Activated CD4-positive, alpha-beta memory T cell treated with anti-CD3 and anti-CD28 coated beads for 36 hours (primary cell): ENCODE data around the gene SLC6A7. TPM values are rescaled to one million over a fixed set of nuclear protein-coding genes. Genes with fewer than 3 reads are reported as not detected.

Experiments
- CTCF ChIA-PET: fragments of 350-600 bp; sonication (Branson Sonifier 250); formaldehyde crosslinking; loops from one replicate; lab custom pipeline; 2021; ENCODE audit warnings: antibody characterized with exemption, inconsistent platforms; lab: Charles Lee
- POLR2A ChIA-PET: fragments of 350-600 bp; sonication (Branson Sonifier 250); formaldehyde crosslinking; loops from one replicate; lab custom pipeline; 2021; ENCODE audit warnings: antibody characterized with exemption; lab: Charles Lee
- DNase-seq: peaks from one replicate; pipeline ENCODE4 v3.0.0-alpha.2; 2020
- H3K27ac Mint-ChIP-seq: one replicate; pipeline ENCODE4 v1.8.0; 2021; ENCODE audit warnings: mixed read lengths
- H3K27me3 Mint-ChIP-seq: one replicate; pipeline ENCODE4 v1.8.0; 2021; ENCODE audit warnings: mixed read lengths
- H3K36me3 Mint-ChIP-seq: one replicate; pipeline ENCODE4 v1.8.0; 2021; ENCODE audit warnings: mixed read lengths
- H3K4me1 Mint-ChIP-seq: one replicate; pipeline ENCODE4 v1.8.0; 2021; ENCODE audit warnings: low read depth, mixed read lengths
- H3K4me3 Mint-ChIP-seq: one replicate; pipeline ENCODE4 v1.8.0; 2021; ENCODE audit warnings: mild to moderate bottlenecking, mixed read lengths
- H3K9me3 Mint-ChIP-seq: one replicate; pipeline ENCODE4 v1.8.0; 2021; ENCODE audit warnings: mixed read lengths
- intact Hi-C: fragments of 100-400 bp; cut with micrococcal nuclease; formaldehyde crosslinking; loops from one replicate; pipeline ENCODE4 v1.15.1; 2023
- total RNA-seq, 2 experiments: library from RNA; stranded (reverse); gene quantifications; one replicate each; pipeline ENCODE4 v1.2.3, GENCODE V29; 2021

SLC6A7 gene
- total RNA-seq, 2 experiments from 2014 or later = not detected

- no peaks in the 10 kb centered on the region for H3K27me3 Mint-ChIP-seq
- no peaks in the 10 kb centered on the region for H3K4me1 Mint-ChIP-seq
- intact Hi-C loops = no loop called here
- ChIA-PET POLR2A (no interaction called here), CTCF (no interaction called here)
- H3K27ac Mint-ChIP-seq = no peak overlapping the region
- no peak for DNase-seq
- no peaks in the 10 kb centered on the region for H3K9me3 Mint-ChIP-seq
- no peak overlapping the region for H3K4me3 Mint-ChIP-seq
- no peaks in the 10 kb centered on the region for H3K36me3 Mint-ChIP-seq
These were observed 41.5 kb upstream of the SLC6A7 start for GRCh38 chr5:150148117-150148927.

GRCh38 chr5:150149618-150150017, 40.2 kb upstream of the SLC6A7 start:
- no peak for DNase-seq
- Mint-ChIP-seq H3K9me3 (no peaks in the 10 kb centered on the region), H3K27me3 (peaks cover 6% of the 10 kb centered on the region), H3K27ac (no peak overlapping the region), H3K4me3 (no peak overlapping the region), H3K36me3 (no peaks in the 10 kb centered on the region), H3K4me1 (no peaks in the 10 kb centered on the region)
- intact Hi-C loops = no loop called here
- ChIA-PET POLR2A (no interaction called here), CTCF (interaction anchor here (1.3 kb wide), 1 partner anchor 25 kb away, joined by 3 read pairs; no protein-coding TSS in a partner anchor)

GRCh38 chr5:150152636-150153462, 37.0 kb upstream of the SLC6A7 start:
- H3K27me3 Mint-ChIP-seq = peaks cover 24% of the 10 kb centered on the region
- intact Hi-C loops = no loop called here

GRCh38 chr5:150153483-150153882, 36.4 kb upstream of the SLC6A7 start:
- Mint-ChIP-seq H3K9me3 (no peaks in the 10 kb centered on the region), H3K36me3 (no peaks in the 10 kb centered on the region), H3K27ac (no peak overlapping the region), H3K4me3 (no peak overlapping the region), H3K27me3 (peaks cover 24% of the 10 kb centered on the region), H3K4me1 (peaks cover 7% of the 10 kb centered on the region)
- POLR2A ChIA-PET = no interaction called here
- intact Hi-C loops = no loop called here
- DNase-seq = no peak
- CTCF ChIA-PET = no interaction called here

More at GRCh38 chr5:150152636-150153462, 37.0 kb upstream of the SLC6A7 start:
- Mint-ChIP-seq H3K4me3 (no peak overlapping the region), H3K36me3 (no peaks in the 10 kb centered on the region), H3K27ac (no peak overlapping the region), H3K9me3 (no peaks in the 10 kb centered on the region), H3K4me1 (peaks cover 7% of the 10 kb centered on the region)
- ChIA-PET POLR2A (no interaction called here), CTCF (no interaction called here)
- DNase-seq = no peak

GRCh38 chr5:150153957-150154617, 35.8 kb upstream of the SLC6A7 start:
- ChIA-PET POLR2A (no interaction called here), CTCF (no interaction called here)
- no peak for DNase-seq
- Mint-ChIP-seq H3K27ac (no peak overlapping the region), H3K4me3 (no peak overlapping the region), H3K9me3 (no peaks in the 10 kb centered on the region), H3K4me1 (peaks cover 7% of the 10 kb centered on the region), H3K27me3 (peaks cover 24% of the 10 kb centered on the region), H3K36me3 (no peaks in the 10 kb centered on the region)
- intact Hi-C loops = no loop called here

- ChIA-PET CTCF (interaction anchor here (1.2 kb wide), 1 partner anchor 23 kb away, joined by 3 read pairs; no protein-coding TSS in a partner anchor), POLR2A (no interaction called here)
- intact Hi-C loops = no loop called here
- DNase-seq = no peak
- Mint-ChIP-seq H3K27me3 (peaks cover 24% of the 10 kb centered on the region), H3K4me3 (no peak overlapping the region), H3K36me3 (no peaks in the 10 kb centered on the region), H3K27ac (no peak overlapping the region), H3K4me1 (peaks cover 7% of the 10 kb centered on the region), H3K9me3 (no peaks in the 10 kb centered on the region)
These were observed 35.2 kb upstream of the SLC6A7 start for GRCh38 chr5:150154618-150155128.

- peak; percentile 27 for DNase-seq
- no peak within 1 kb of the TSS for H3K27ac Mint-ChIP-seq
- ChIA-PET CTCF (interaction anchor here (0.6 to 1.2 kb wide), 2 partner anchors 24 to 302 kb away, joined by 3 to 5 read pairs; no protein-coding TSS in a partner anchor), POLR2A (no interaction called here)
- peak within 1 kb of the TSS; percentile 30 for H3K4me3 Mint-ChIP-seq
- peaks cover 24% of the 10 kb centered on the region for H3K27me3 Mint-ChIP-seq
- peaks cover 7% of the 10 kb centered on the region for H3K4me1 Mint-ChIP-seq
- intact Hi-C loops = no loop called here
- no peaks in the 10 kb centered on the region for H3K9me3 Mint-ChIP-seq
- H3K36me3 Mint-ChIP-seq = no peaks in the 10 kb centered on the region
These were observed 34.4 kb upstream of the SLC6A7 start, which contains the start of gene PDGFRB for GRCh38 chr5:150155258-150156026. Gene PDGFRB, minus strand, starts transcription at chr5:150155845. Its CDS starts 18,798 bp downstream, at chr5:150137047.

GRCh38 chr5:150156027-150156368, 33.9 kb upstream of the SLC6A7 start:
- intact Hi-C loops = no loop called here
- Mint-ChIP-seq H3K27ac (no peak overlapping the region), H3K4me3 (peak overlapping the region; percentile 30), H3K4me1 (peaks cover 7% of the 10 kb centered on the region), H3K27me3 (peaks cover 24% of the 10 kb centered on the region), H3K36me3 (no peaks in the 10 kb centered on the region), H3K9me3 (no peaks in the 10 kb centered on the region)
- ChIA-PET POLR2A (no interaction called here), CTCF (interaction anchor here (0.6 kb wide), 1 partner anchor 303 kb away, joined by 5 read pairs; no protein-coding TSS in a partner anchor)
- no peak for DNase-seq

- Mint-ChIP-seq H3K36me3 (no peaks in the 10 kb centered on the region), H3K4me3 (no peak overlapping the region)
These were observed 33.3 kb upstream of the SLC6A7 start for GRCh38 chr5:150156540-150156939.

GRCh38 chr5:150157168-150157567, 32.7 kb upstream of the SLC6A7 start:
- H3K27me3 Mint-ChIP-seq = peaks cover 24% of the 10 kb centered on the region
- H3K4me1 Mint-ChIP-seq = peaks cover 7% of the 10 kb centered on the region
- H3K36me3 Mint-ChIP-seq = no peaks in the 10 kb centered on the region
- no peak for DNase-seq
- intact Hi-C loops = no loop called here
- H3K4me3 Mint-ChIP-seq = no peak overlapping the region
- no peak overlapping the region for H3K27ac Mint-ChIP-seq
- ChIA-PET CTCF (interaction anchor here (0.6 to 1.5 kb wide), 2 partner anchors 27 to 305 kb away, joined by 3 read pairs; no protein-coding TSS in a partner anchor), POLR2A (no interaction called here)
- H3K9me3 Mint-ChIP-seq = no peaks in the 10 kb centered on the region

More at GRCh38 chr5:150156540-150156939, 33.3 kb upstream of the SLC6A7 start:
- H3K27me3 Mint-ChIP-seq = peaks cover 24% of the 10 kb centered on the region
- CTCF ChIA-PET = interaction anchor here (0.6 kb wide), 1 partner anchor 304 kb away, joined by 3 read pairs; no protein-coding TSS in a partner anchor
- no peaks in the 10 kb centered on the region for H3K9me3 Mint-ChIP-seq
- POLR2A ChIA-PET = no interaction called here
- peaks cover 7% of the 10 kb centered on the region for H3K4me1 Mint-ChIP-seq
- H3K27ac Mint-ChIP-seq = no peak overlapping the region
- DNase-seq = no peak
- intact Hi-C loops = no loop called here
